HepG2 (cell line): ENCODE data around the gene CELF5. TPM values are rescaled to one million over a fixed set of nuclear protein-coding genes. Genes with fewer than 3 reads are reported as not detected.
A peak's percentile ranks its signal among the peaks of the same experiment; 100 is the strongest.

Experiments
- CAMTA2 ChIP-seq: sonication (generic); formaldehyde crosslinking; IDR thresholded peaks from 2 replicates; pipeline ENCODE4 v1.4.0; 2020; ENCODE audit warnings: mild to moderate bottlenecking, missing genetic modification reagents, borderline replicate concordance
- HMGA1 ChIP-seq: sonication (generic); formaldehyde crosslinking; conservative IDR thresholded peaks from 2 replicates; pipeline ENCODE4 v1.4.0; 2020; ENCODE audit warnings: missing genetic modification reagents
- HMGXB4 ChIP-seq, 2 experiments: sonication (generic) in 1 of 2; formaldehyde crosslinking in 1 of 2; IDR thresholded peaks; 2 replicates each; pipeline versions ENCODE4 v1.4.0 to v1.6.1; 2018 to 2020; ENCODE audit warnings: missing genetic modification reagents in 2 of 2, borderline replicate concordance in 1 of 2, low read depth in 1 of 2, mild to moderate bottlenecking in 1 of 2, missing biosample characterization in 1 of 2
- KAT8 ChIP-seq: IDR thresholded peaks from 2 replicates; pipeline ENCODE4 v1.6.1; 2016; ENCODE audit warnings: missing genetic modification reagents, missing compliant biosample characterization
- MAZ ChIP-seq, 2 experiments: sonication (generic) in 1 of 2; formaldehyde crosslinking in 1 of 2; IDR thresholded peaks; 2 replicates each; pipeline versions ENCODE4 v1.5.0 to v1.6.1; 2012 to 2020; ENCODE audit warnings: low read depth in 2 of 2, mild to moderate bottlenecking in 2 of 2, borderline replicate concordance in 1 of 2, improper control_type of control experiment in 1 of 2, low read length in 1 of 2, missing genetic modification reagents in 1 of 2, moderate library complexity in 1 of 2
- SMARCE1 ChIP-seq: fragments of 450-650 bp; IDR thresholded peaks from 2 replicates; pipeline ENCODE4 v1.6.1; 2017; ENCODE audit warnings: borderline replicate concordance
- SP4 ChIP-seq: sonication (generic); formaldehyde crosslinking; IDR thresholded peaks from 2 replicates; pipeline ENCODE4 v1.8.1; 2023; ENCODE audit warnings: mild to moderate bottlenecking, missing genetic modification reagents
- TFAP4 ChIP-seq: sonication (generic); IDR thresholded peaks from 2 replicates; pipeline ENCODE4 v1.6.1; 2016; ENCODE audit warnings: low read depth, borderline replicate concordance
- THAP9 ChIP-seq: sonication (generic); formaldehyde crosslinking; IDR thresholded peaks from 2 replicates; pipeline ENCODE4; 2020; ENCODE audit warnings: missing genetic modification reagents, mild to moderate bottlenecking, borderline replicate concordance
- U2AF1 ChIP-seq: fragments of 200-400 bp; formaldehyde crosslinking; optimal IDR thresholded peaks from 2 replicates; pipeline ENCODE3; 2017; ENCODE audit warnings: mild to moderate bottlenecking, low read depth, low read length
- ZFP36L2 ChIP-seq: sonication (generic); formaldehyde crosslinking; IDR thresholded peaks from 2 replicates; pipeline ENCODE4 v1.4.0; 2020; ENCODE audit warnings: missing genetic modification reagents
- ZNF296 ChIP-seq: sonication (generic); formaldehyde crosslinking; conservative IDR thresholded peaks from 2 replicates; pipeline ENCODE4 v1.5.0; 2020; ENCODE audit warnings: mild to moderate bottlenecking, missing genetic modification reagents
- ZNF326 ChIP-seq: sonication (generic); formaldehyde crosslinking; IDR thresholded peaks from 2 replicates; pipeline ENCODE4 v1.4.0; 2020; ENCODE audit warnings: missing genetic modification reagents, borderline replicate concordance
- ZNF333 ChIP-seq: sonication (generic); formaldehyde crosslinking; IDR thresholded peaks from 2 replicates; pipeline ENCODE4 v1.4.0; 2020; ENCODE audit warnings: mild to moderate bottlenecking, missing genetic modification reagents, borderline replicate concordance
- ZNF546 ChIP-seq: sonication (generic); formaldehyde crosslinking; conservative IDR thresholded peaks from 2 replicates; pipeline ENCODE4 v1.8.1; 2023; ENCODE audit warnings: mild to moderate bottlenecking, missing genetic modification reagents
- ZNF572 ChIP-seq: sonication (generic); formaldehyde crosslinking; IDR thresholded peaks from 2 replicates; pipeline ENCODE4 v1.5.1; 2020; ENCODE audit warnings: mild to moderate bottlenecking, missing genetic modification reagents
- polyA plus RNA-seq, 8 experiments: library from polyadenylated mRNA; depleted of rRNA in 3 of 8; stranded (reverse) in 7 of 8; unstranded in 1 of 8; fragments of >200 nt; fragmentation: Illumina TruSeq in 4 of 8; extraction: Trizol in 4 of 8; gene quantifications; 2 replicates each; pipeline versions ENCODE4 v1.2.1 to v1.2.3, GENCODE V29; 2011 to 2016; ENCODE audit warnings: low read depth in 4 of 8, missing spikeins in 1 of 8, mixed read lengths in 1 of 8; ENCODE audit not compliant: insufficient read depth in 1 of 8
- total RNA-seq, 5 experiments: library from RNA; depleted of rRNA; stranded (reverse); fragments of >200 nt; fragmentation: Illumina TruSeq; extraction: Trizol; gene quantifications; 2 replicates each; pipeline ENCODE4 v1.2.3, GENCODE V29; 2016; ENCODE audit warnings: low read depth in 1 of 5
- TF ChIP-seq, protein P1 (sequence below): sonication (generic); formaldehyde crosslinking; IDR thresholded peaks from 2 replicates; pipeline ENCODE4 v1.5.0; 2020; ENCODE audit warnings: mild to moderate bottlenecking, missing genetic modification reagents
- TF ChIP-seq, protein P2 (sequence below): sonication (generic); formaldehyde crosslinking; IDR thresholded peaks from 2 replicates; pipeline ENCODE4 v1.5.1; 2020; ENCODE audit warnings: mild to moderate bottlenecking, missing genetic modification reagents

The CELF5 gene
- total and polyA plus RNA-seq, 2 of the 13 experiments (the other 11 are each of a cell fraction or from before 2014, with no cell fraction given): 0.31 to 0.84 TPM

GRCh38 chr19:3185461-3186159, 38.9 kb upstream of the CELF5 start, which contains the start of gene NCLN (continued):
- TF ChIP-seq HMGA1 (no peak), MAZ (IDR thresholded peaks at IDR 0.05; ENCODE audit: borderline replicate concordance, low read depth, low read length) (no peak), MAZ (CRISPR knock-in tag; IDR thresholded peaks at IDR 0.05; ENCODE audit: low read depth) (no peak), U2AF1 (no peak), ZNF546 (CRISPR knock-in tag) (no peak), TFAP4 (no peak), CAMTA2 (CRISPR knock-in tag) (0 out of 2 replicates have a peak, but pooled peaks have one; percentile 46), ZNF296 (no peak), KAT8 (CRISPR knock-in tag) (peak; percentile 58; the same call in 1 of the 2 replicates), THAP9 (CRISPR knock-in tag) (no peak), SMARCE1 (no peak), ZNF572 (no peak), ZNF333 (CRISPR knock-in tag) (no peak), ZFP36L2 (CRISPR knock-in tag) (no peak), HMGXB4 (CRISPR knock-in tag; IDR thresholded peaks at IDR 0.05; ENCODE audit: borderline replicate concordance in 1 of 2, low read depth in 1 of 2) (no peak; a peak in 1 of 4 replicates), ZNF326 (CRISPR knock-in tag) (no peak), SP4 (CRISPR knock-in tag) (peak; percentile 29)
- TF ChIP-seq, protein P1, sequence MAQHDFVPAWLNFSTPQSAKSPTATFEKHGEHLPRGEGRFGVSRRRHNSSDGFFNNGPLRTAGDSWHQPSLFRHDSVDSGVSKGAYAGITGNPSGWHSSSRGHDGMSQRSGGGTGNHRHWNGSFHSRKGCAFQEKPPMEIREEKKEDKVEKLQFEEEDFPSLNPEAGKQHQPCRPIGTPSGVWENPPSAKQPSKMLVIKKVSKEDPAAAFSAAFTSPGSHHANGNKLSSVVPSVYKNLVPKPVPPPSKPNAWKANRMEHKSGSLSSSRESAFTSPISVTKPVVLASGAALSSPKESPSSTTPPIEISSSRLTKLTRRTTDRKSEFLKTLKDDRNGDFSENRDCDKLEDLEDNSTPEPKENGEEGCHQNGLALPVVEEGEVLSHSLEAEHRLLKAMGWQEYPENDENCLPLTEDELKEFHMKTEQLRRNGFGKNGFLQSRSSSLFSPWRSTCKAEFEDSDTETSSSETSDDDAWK: no peak
- TF ChIP-seq, protein P2, sequence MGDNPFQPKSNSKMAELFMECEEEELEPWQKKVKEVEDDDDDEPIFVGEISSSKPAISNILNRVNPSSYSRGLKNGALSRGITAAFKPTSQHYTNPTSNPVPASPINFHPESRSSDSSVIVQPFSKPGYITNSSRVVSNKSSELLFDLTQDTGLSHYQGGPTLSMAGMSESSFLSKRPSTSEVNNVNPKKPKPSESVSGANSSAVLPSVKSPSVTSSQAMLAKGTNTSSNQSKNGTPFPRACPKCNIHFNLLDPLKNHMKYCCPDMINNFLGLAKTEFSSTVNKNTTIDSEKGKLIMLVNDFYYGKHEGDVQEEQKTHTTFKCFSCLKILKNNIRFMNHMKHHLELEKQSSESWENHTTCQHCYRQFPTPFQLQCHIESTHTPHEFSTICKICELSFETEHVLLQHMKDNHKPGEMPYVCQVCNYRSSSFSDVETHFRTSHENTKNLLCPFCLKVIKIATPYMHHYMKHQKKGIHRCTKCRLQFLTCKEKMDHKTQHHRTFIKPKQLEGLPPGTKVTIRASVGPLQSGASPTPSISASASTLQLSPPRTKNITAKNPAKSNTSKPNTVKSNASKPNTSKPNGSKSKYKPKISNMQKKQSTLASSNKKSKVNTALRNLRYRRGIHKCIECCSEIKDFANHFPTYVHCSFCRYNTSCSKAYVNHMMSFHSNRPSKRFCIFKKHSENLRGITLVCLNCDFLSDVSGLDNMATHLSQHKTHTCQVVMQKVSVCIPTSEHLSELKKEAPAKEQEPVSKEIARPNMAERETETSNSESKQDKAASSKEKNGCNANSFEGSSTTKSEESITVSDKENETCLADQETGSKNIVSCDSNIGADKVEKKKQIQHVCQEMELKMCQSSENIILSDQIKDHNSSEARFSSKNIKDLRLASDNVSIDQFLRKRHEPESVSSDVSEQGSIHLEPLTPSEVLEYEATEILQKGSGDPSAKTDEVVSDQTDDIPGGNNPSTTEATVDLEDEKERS (CRISPR knock-in tag): no peak
